GM13977 (cell line): ENCODE data around the gene RUFY4.

Experiments
- DNase-seq: peaks from one replicate; pipeline ENCODE4 v3.0.0; 2012; ENCODE audit warnings: low spot score
- CTCF ChIP-seq: IDR thresholded peaks from 2 replicates; pipeline ENCODE4 v1.5.1; 2012; ENCODE audit warnings: mild to moderate bottlenecking, control low read depth; ENCODE audit not compliant: insufficient read depth; ENCODE audit errors: extremely low read depth, missing control alignments
- in situ Hi-C: fragments of 300-500 bp; cut with MboI; formaldehyde crosslinking; loops from one replicate; pipeline ENCODE4 v1.12.0; 2022; ENCODE audit warnings: low sequenced_read_pairs, low pct_unique_long_range_greater_than_20kb, mixed read lengths, inconsistent platforms; ENCODE audit not compliant: unreplicated experiment

RUFY4 gene

GRCh38 chr2:218127929-218128455, 58.9 kb downstream of the RUFY4 start:
- TF ChIP-seq CTCF: no peak
- in situ Hi-C loops: no loop called here
- DNase-seq: no peak

GRCh38 chr2:218128781-218129457, 59.9 kb downstream of the RUFY4 start:
- in situ Hi-C loops: no loop called here
- no peak for TF ChIP-seq CTCF
- DNase-seq: no peak

GRCh38 chr2:218129458-218130135, 60.5 kb downstream of the RUFY4 start:
- TF ChIP-seq CTCF: no peak
- DNase-seq: no peak
- in situ Hi-C loops: no loop called here

GRCh38 chr2:218130377-218130776, 61.3 kb downstream of the RUFY4 start:
- TF ChIP-seq CTCF: no peak
- DNase-seq: no peak
- in situ Hi-C loops: no loop called here

GRCh38 chr2:218130822-218131221, 61.8 kb downstream of the RUFY4 start:
- in situ Hi-C loops: no loop called here
- DNase-seq: no peak
- no peak for TF ChIP-seq CTCF

GRCh38 chr2:218137514-218137913, 68.5 kb downstream of the RUFY4 start:
- DNase-seq: no peak
- TF ChIP-seq CTCF: no peak
- in situ Hi-C loops: no loop called here
